GM06990 (cell line): ENCODE results near the gene IL1R2.
A peak's percentile ranks its signal among the peaks of the same experiment; 100 is the strongest.

ENCODE experiments used
- DNase-seq: peaks from one replicate; pipeline ENCODE4 v3.0.0-alpha.2; 2011; ENCODE audit not compliant: insufficient read length; ENCODE audit errors: extremely low read depth
- H3K27me3 ChIP-seq: replicated peaks from 2 replicates; pipeline ENCODE4 v1.6.0; 2011; ENCODE audit warnings: low read length; ENCODE audit not compliant: control insufficient read depth, insufficient read depth
- H3K36me3 ChIP-seq: 2 replicates; pipeline ENCODE4 v1.5.1; 2011; ENCODE audit warnings: low read length; ENCODE audit not compliant: control insufficient read depth, insufficient read depth
- H3K4me3 ChIP-seq: replicated peaks from 2 replicates; pipeline ENCODE4 v1.5.1; 2011; ENCODE audit warnings: low read depth, mild to moderate bottlenecking, control low read depth, low read length
- CTCF ChIP-seq: IDR thresholded peaks from 2 replicates; pipeline ENCODE4 v1.5.1; 2011; ENCODE audit warnings: low read length, control low read depth, mild to moderate bottlenecking, inconsistent platforms; ENCODE audit not compliant: insufficient read depth, poor library complexity, severe bottlenecking

Gene IL1R2

GRCh38 chr2:101983928-101984327, 7.8 kb upstream of the IL1R2 start:
- no peaks in the 10 kb centered on the region for H3K27me3 ChIP-seq
- TF ChIP-seq CTCF, result peak; percentile 3
- H3K36me3 ChIP-seq, result no peaks in the 10 kb centered on the region
- no peak for DNase-seq
- H3K4me3 ChIP-seq, result no peak overlapping the region

GRCh38 chr2:101984656-101985055, 7.1 kb upstream of the IL1R2 start:
- no peaks in the 10 kb centered on the region for H3K27me3 ChIP-seq
- H3K36me3 ChIP-seq, result no peaks in the 10 kb centered on the region
- no peak for TF ChIP-seq CTCF
- no peak for DNase-seq
- no peak overlapping the region for H3K4me3 ChIP-seq

- no peak for TF ChIP-seq CTCF
- no peak overlapping the region for H3K4me3 ChIP-seq
- no peaks in the 10 kb centered on the region for H3K36me3 ChIP-seq
- no peak for DNase-seq
- no peaks in the 10 kb centered on the region for H3K27me3 ChIP-seq
Observed at GRCh38 chr2:101985101-101985792, 6.5 kb upstream of the IL1R2 start.

GRCh38 chr2:101985793-101986164, 6.0 kb upstream of the IL1R2 start:
- TF ChIP-seq CTCF, result no peak
- Histone ChIP-seq H3K4me3 (no peak overlapping the region), H3K36me3 (no peaks in the 10 kb centered on the region), H3K27me3 (no peaks in the 10 kb centered on the region)
- no peak for DNase-seq

GRCh38 chr2:101986376-101986775, 5.4 kb upstream of the IL1R2 start:
- H3K36me3 ChIP-seq, result no peaks in the 10 kb centered on the region
- no peaks in the 10 kb centered on the region for H3K27me3 ChIP-seq
- no peak for TF ChIP-seq CTCF
- no peak overlapping the region for H3K4me3 ChIP-seq
- DNase-seq, result no peak
